WTC11 (cell line): ENCODE measurements around the gene SMYD3. TPM values are rescaled to one million over a fixed set of nuclear protein-coding genes. Genes with fewer than 3 reads are reported as not detected.

ENCODE experiments used
- ATAC-seq: fragments of 200-7000 bp; cut with Tn5 transposase; 2 replicates; pipeline ENCODE4 v1.10.0; 2021; ENCODE audit warnings: mild to moderate bottlenecking, moderate library complexity
- CTCF ChIA-PET: fragments of 300-600 bp; sonication (Branson Sonifier 250); formaldehyde crosslinking; loops from one replicate; lab custom pipeline; 2021; ENCODE audit warnings: antibody characterized with exemption; lab: Charles Lee
- POLR2A ChIA-PET: fragments of 350-600 bp; sonication (Branson Sonifier 250); formaldehyde crosslinking; loops from one replicate; lab custom pipeline; 2021; ENCODE audit warnings: antibody characterized with exemption; lab: Charles Lee
- DNase-seq: peaks from one replicate; pipeline ENCODE4 v3.0.0; 2021; ENCODE audit warnings: low spot score
- H3K27ac Mint-ChIP-seq: 2 replicates; pipeline ENCODE4 v1.8.0; 2021; ENCODE audit warnings: mixed read lengths
- H3K27me3 Mint-ChIP-seq: 2 replicates; pipeline ENCODE4 v1.8.0; 2021; ENCODE audit warnings: low read depth, mild to moderate bottlenecking, moderate library complexity, mixed read lengths
- H3K36me3 Mint-ChIP-seq: 2 replicates; pipeline ENCODE4 v1.8.0; 2021; ENCODE audit warnings: mixed read lengths
- H3K4me1 Mint-ChIP-seq: 2 replicates; pipeline ENCODE4 v1.8.0; 2022; ENCODE audit warnings: mixed read lengths
- H3K4me3 Mint-ChIP-seq: 2 replicates; pipeline ENCODE4 v1.8.0; 2021; ENCODE audit warnings: mild to moderate bottlenecking, moderate library complexity, mixed read lengths
- H3K9me3 Mint-ChIP-seq: 2 replicates; pipeline ENCODE4 v1.8.0; 2021; ENCODE audit warnings: mixed read lengths
- ATF2 ChIP-seq: sonication (generic); formaldehyde crosslinking; IDR thresholded peaks from 2 replicates; pipeline ENCODE4 v1.8.1; 2022; ENCODE audit warnings: low read depth, missing genetic modification reagents, borderline replicate concordance
- CBFB ChIP-seq: sonication (generic); formaldehyde crosslinking; IDR thresholded peaks from 2 replicates; pipeline ENCODE4 v1.8.1; 2022; ENCODE audit warnings: mild to moderate bottlenecking, low read depth, missing genetic modification reagents
- EMX1 ChIP-seq: fragments of 250-450 bp; sonication (Bioruptor Pico); IDR thresholded peaks from 2 replicates; pipeline ENCODE4 v1.8.0; 2021; ENCODE audit warnings: mild to moderate bottlenecking
- FOXJ3 ChIP-seq: sonication (generic); formaldehyde crosslinking; IDR thresholded peaks from 2 replicates; pipeline ENCODE4 v1.9.0; 2021; ENCODE audit warnings: missing genetic modification reagents, mild to moderate bottlenecking, borderline replicate concordance
- PRDM15 ChIP-seq: sonication (generic); formaldehyde crosslinking; IDR thresholded peaks from 2 replicates; pipeline ENCODE4 v1.8.0; 2022; ENCODE audit warnings: missing genetic modification reagents
- SMAD4 ChIP-seq: sonication (generic); formaldehyde crosslinking; IDR thresholded peaks from 2 replicates; pipeline ENCODE4 v1.8.0; 2022; ENCODE audit warnings: mild to moderate bottlenecking, missing genetic modification reagents
- SOX15 ChIP-seq: fragments of 250-450 bp; sonication (Bioruptor Pico); IDR thresholded peaks from 2 replicates; pipeline ENCODE4 v1.9.0; 2021; ENCODE audit warnings: mild to moderate bottlenecking
- ZNF219 ChIP-seq: sonication (generic); formaldehyde crosslinking; IDR thresholded peaks from 2 replicates; pipeline ENCODE4 v1.8.0; 2023; ENCODE audit warnings: missing genetic modification reagents, mild to moderate bottlenecking, borderline replicate concordance
- ZNF281 ChIP-seq: sonication (generic); formaldehyde crosslinking; IDR thresholded peaks from 2 replicates; pipeline ENCODE4 v1.8.0; 2023; ENCODE audit warnings: mild to moderate bottlenecking, missing genetic modification reagents
- total RNA-seq: library from RNA; stranded (reverse); gene quantifications from 3 replicates; pipeline ENCODE4 v1.2.3, GENCODE V29; 2021
- TF ChIP-seq, protein P1 (sequence below): sonication (generic); formaldehyde crosslinking; IDR thresholded peaks from 2 replicates; pipeline ENCODE4 v1.8.1; 2022; ENCODE audit warnings: low read depth, mild to moderate bottlenecking, moderate library complexity, missing genetic modification reagents, borderline replicate concordance
- TF ChIP-seq, protein P2 (sequence below): sonication (generic); formaldehyde crosslinking; IDR thresholded peaks from 2 replicates; pipeline ENCODE4 v1.8.1; 2023; ENCODE audit warnings: mild to moderate bottlenecking, missing genetic modification reagents, moderate library complexity
- TF ChIP-seq, protein P3 (sequence below): sonication (generic); formaldehyde crosslinking; IDR thresholded peaks from 2 replicates; pipeline ENCODE4 v1.8.0; 2022; ENCODE audit warnings: mild to moderate bottlenecking, missing genetic modification reagents

The SMYD3 gene
- total RNA-seq, 1 experiment from 2014 or later = 21.4 TPM

- ATAC-seq = no peak
- peaks cover 5% of the 10 kb centered on the region; the same call in 1 of the 2 replicates for H3K36me3 Mint-ChIP-seq
- no peaks in the 10 kb centered on the region for H3K27me3 Mint-ChIP-seq
- POLR2A ChIA-PET = no interaction called here
- H3K4me1 Mint-ChIP-seq = peaks cover 22% of the 10 kb centered on the region
- H3K27ac Mint-ChIP-seq = no peak overlapping the region
- no peak for DNase-seq
- H3K4me3 Mint-ChIP-seq = no peak overlapping the region
- CTCF ChIA-PET = interaction anchor here (0.6 kb wide), 1 partner anchor 10 kb away, joined by 4 read pairs; no protein-coding TSS in a partner anchor
- H3K9me3 Mint-ChIP-seq = peaks cover 7% of the 10 kb centered on the region
- no peak for TF ChIP-seq ATF2
- TF ChIP-seq, protein P1, sequence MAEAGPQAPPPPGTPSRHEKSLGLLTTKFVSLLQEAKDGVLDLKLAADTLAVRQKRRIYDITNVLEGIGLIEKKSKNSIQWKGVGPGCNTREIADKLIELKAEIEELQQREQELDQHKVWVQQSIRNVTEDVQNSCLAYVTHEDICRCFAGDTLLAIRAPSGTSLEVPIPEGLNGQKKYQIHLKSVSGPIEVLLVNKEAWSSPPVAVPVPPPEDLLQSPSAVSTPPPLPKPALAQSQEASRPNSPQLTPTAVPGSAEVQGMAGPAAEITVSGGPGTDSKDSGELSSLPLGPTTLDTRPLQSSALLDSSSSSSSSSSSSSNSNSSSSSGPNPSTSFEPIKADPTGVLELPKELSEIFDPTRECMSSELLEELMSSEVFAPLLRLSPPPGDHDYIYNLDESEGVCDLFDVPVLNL (CRISPR knock-in tag) = no peak
- no peak for TF ChIP-seq ZNF281
- TF ChIP-seq ZNF219 (CRISPR knock-in tag) = no peak
- no peak for TF ChIP-seq EMX1
- TF ChIP-seq PRDM15 = no peak
- TF ChIP-seq, protein P2, sequence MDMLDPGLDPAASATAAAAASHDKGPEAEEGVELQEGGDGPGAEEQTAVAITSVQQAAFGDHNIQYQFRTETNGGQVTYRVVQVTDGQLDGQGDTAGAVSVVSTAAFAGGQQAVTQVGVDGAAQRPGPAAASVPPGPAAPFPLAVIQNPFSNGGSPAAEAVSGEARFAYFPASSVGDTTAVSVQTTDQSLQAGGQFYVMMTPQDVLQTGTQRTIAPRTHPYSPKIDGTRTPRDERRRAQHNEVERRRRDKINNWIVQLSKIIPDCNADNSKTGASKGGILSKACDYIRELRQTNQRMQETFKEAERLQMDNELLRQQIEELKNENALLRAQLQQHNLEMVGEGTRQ = no peak
- TF ChIP-seq SOX15 (CRISPR knock-in tag) = no peak
- no peak for TF ChIP-seq SMAD4 (CRISPR knock-in tag)
- TF ChIP-seq FOXJ3 = no peak
- TF ChIP-seq, protein P3, sequence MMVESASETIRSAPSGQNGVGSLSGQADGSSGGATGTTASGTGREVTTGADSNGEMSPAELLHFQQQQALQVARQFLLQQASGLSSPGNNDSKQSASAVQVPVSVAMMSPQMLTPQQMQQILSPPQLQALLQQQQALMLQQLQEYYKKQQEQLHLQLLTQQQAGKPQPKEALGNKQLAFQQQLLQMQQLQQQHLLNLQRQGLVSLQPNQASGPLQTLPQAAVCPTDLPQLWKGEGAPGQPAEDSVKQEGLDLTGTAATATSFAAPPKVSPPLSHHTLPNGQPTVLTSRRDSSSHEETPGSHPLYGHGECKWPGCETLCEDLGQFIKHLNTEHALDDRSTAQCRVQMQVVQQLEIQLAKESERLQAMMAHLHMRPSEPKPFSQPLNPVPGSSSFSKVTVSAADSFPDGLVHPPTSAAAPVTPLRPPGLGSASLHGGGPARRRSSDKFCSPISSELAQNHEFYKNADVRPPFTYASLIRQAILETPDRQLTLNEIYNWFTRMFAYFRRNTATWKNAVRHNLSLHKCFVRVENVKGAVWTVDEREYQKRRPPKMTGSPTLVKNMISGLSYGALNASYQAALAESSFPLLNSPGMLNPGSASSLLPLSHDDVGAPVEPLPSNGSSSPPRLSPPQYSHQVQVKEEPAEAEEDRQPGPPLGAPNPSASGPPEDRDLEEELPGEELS = no peak
Observed at GRCh38 chr1:246280551-246280950, 226.5 kb downstream of the SMYD3 start.

- H3K9me3 Mint-ChIP-seq = no peaks in the 10 kb centered on the region
- H3K4me1 Mint-ChIP-seq = peaks cover 22% of the 10 kb centered on the region
Observed at GRCh38 chr1:246279402-246279801, 227.7 kb downstream of the SMYD3 start.

More at GRCh38 chr1:246279402-246279801, 227.7 kb downstream of the SMYD3 start:
- ChIA-PET CTCF (no interaction called here), POLR2A (no interaction called here)
- no peaks in the 10 kb centered on the region for H3K36me3 Mint-ChIP-seq
- H3K27me3 Mint-ChIP-seq = no peaks in the 10 kb centered on the region
- DNase-seq (no peak), ATAC-seq (no peak)
- no peak overlapping the region for H3K4me3 Mint-ChIP-seq
- H3K27ac Mint-ChIP-seq = no peak overlapping the region
- no peak for TF ChIP-seq CBFB (CRISPR knock-in tag)
- no peak for TF ChIP-seq SOX15 (CRISPR knock-in tag)
- TF ChIP-seq, all 79 proteins: peak for 0
